ENCODE results near the gene PARD6B. TPM values are rescaled to one million over a fixed set of nuclear protein-coding genes. Genes with fewer than 3 reads are reported as not detected.

Gene PARD6B, protein sequence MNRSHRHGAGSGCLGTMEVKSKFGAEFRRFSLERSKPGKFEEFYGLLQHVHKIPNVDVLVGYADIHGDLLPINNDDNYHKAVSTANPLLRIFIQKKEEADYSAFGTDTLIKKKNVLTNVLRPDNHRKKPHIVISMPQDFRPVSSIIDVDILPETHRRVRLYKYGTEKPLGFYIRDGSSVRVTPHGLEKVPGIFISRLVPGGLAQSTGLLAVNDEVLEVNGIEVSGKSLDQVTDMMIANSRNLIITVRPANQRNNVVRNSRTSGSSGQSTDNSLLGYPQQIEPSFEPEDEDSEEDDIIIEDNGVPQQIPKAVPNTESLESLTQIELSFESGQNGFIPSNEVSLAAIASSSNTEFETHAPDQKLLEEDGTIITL
- 1 to 10 TPM; 6.1 to 6.8 TPM for total RNA-seq

- peak; percentile 94 for ATAC-seq (ENCODE audit: low read depth)
- Mint-ChIP-seq H3K4me3 (peak within 1 kb of the TSS; percentile 85), H3K4me1 (peaks cover 18% of the 10 kb centered on the region), H3K9me3 (no peaks in the 10 kb centered on the region), H3K36me3 (peaks cover 3% of the 10 kb centered on the region), H3K27ac (peak within 1 kb of the TSS; percentile 80), H3K27me3 (peaks cover 2% of the 10 kb centered on the region)
- POLR2A ChIA-PET: interaction anchor here (0.9 to 2.7 kb wide), 3 partner anchors 177 to 227 kb away, joined by 3 to 9 read pairs (median 4); partner anchors contain the start of genes ADNP, DPM1 and MOCS3
- DNase-seq: peak; percentile 99
Observed at GRCh38 chr20:50731055-50731929, at the start of gene PARD6B. PARD6B (plus strand) TSS chr20:50731580; CDS start chr20:50731787, 207 bp downstream.

- POLR2A ChIA-PET: no interaction called here
- H3K9me3 Mint-ChIP-seq: no peaks in the 10 kb centered on the region
- no peak for DNase-seq
- H3K27ac Mint-ChIP-seq: no peak overlapping the region
- H3K27me3 Mint-ChIP-seq: peaks cover 4% of the 10 kb centered on the region
- no peaks in the 10 kb centered on the region for H3K4me1 Mint-ChIP-seq
- H3K4me3 Mint-ChIP-seq: no peak overlapping the region
- H3K36me3 Mint-ChIP-seq: no peaks in the 10 kb centered on the region
- no peak for ATAC-seq (ENCODE audit: low read depth)
Observed at GRCh38 chr20:50682065-50682464, 49.3 kb upstream of the PARD6B start.

DNA sequence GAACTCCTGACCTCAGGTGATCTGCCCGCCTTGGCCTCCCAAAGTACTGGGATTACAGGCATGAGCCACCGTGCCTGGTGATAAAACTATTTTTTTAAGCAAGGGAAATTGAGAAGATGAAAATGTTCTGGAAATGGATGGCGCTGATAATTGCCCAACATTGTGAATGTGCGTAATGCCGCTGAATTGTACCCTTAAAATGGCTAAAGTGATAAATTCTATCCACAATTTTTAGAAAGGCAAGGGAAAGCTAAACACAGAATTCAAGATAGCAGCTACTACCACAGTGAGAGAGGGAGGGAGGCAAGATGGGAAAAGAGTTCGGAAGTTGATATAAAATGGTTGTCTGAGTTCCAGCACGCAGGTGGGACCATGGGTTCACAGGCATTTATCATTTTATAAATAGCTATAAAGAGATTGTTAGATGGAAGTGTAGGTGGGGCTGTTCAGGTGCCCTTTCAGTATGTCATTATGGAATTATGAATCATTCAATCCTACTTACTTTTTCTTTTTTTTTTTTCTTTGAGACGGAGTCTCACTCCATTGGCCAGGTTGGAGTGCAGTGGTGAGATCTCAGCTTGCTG lies 48.3 kb upstream of the PARD6B start:
- no peak overlapping the region for H3K27ac Mint-ChIP-seq
- ATAC-seq (ENCODE audit: low read depth) (no peak), DNase-seq (no peak)
- H3K4me1 Mint-ChIP-seq: no peaks in the 10 kb centered on the region
- H3K27me3 Mint-ChIP-seq: peaks cover 7% of the 10 kb centered on the region
- no peaks in the 10 kb centered on the region for H3K9me3 Mint-ChIP-seq
- H3K4me3 Mint-ChIP-seq: no peak overlapping the region
- POLR2A ChIA-PET: interaction anchor here (0.7 kb wide), 1 partner anchor 21 kb away, joined by 3 read pairs; no protein-coding TSS in a partner anchor
- no peaks in the 10 kb centered on the region for H3K36me3 Mint-ChIP-seq

DNA sequence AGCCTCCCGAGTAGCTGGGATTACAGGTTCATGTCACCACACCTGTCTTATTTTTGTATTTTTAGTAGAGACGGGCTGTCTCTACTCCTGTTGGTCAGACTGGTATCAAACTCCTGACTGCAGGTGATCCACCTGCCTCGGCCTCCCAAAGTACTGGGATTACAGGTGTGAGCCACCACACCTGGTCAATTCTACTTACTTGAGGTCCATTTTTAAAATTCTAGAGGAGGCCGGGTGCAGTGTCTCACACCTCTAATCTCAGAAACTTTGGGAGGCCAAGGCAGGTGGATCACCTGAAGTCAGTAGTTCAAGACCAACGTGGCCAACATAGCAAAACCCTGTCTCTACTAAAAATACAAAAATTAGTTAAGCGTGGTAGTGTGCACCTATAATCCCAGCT lies 47.8 kb upstream of the PARD6B start:
- POLR2A ChIA-PET: no interaction called here
- Mint-ChIP-seq H3K36me3 (no peaks in the 10 kb centered on the region), H3K27ac (no peak overlapping the region), H3K9me3 (no peaks in the 10 kb centered on the region), H3K4me3 (no peak overlapping the region), H3K27me3 (peaks cover 11% of the 10 kb centered on the region), H3K4me1 (no peaks in the 10 kb centered on the region)
- ATAC-seq (ENCODE audit: low read depth) (no peak), DNase-seq (no peak)

- no peak overlapping the region for H3K4me3 Mint-ChIP-seq
- DNase-seq (no peak), ATAC-seq (ENCODE audit: low read depth) (no peak)
- no peaks in the 10 kb centered on the region for H3K36me3 Mint-ChIP-seq
- no peak overlapping the region for H3K27ac Mint-ChIP-seq
- H3K9me3 Mint-ChIP-seq: no peaks in the 10 kb centered on the region
- H3K27me3 Mint-ChIP-seq: peaks cover 40% of the 10 kb centered on the region
- H3K4me1 Mint-ChIP-seq: peaks cover 5% of the 10 kb centered on the region
- POLR2A ChIA-PET: no interaction called here
Observed at GRCh38 chr20:50686821-50687220, 44.6 kb upstream of the PARD6B start.

DNA sequence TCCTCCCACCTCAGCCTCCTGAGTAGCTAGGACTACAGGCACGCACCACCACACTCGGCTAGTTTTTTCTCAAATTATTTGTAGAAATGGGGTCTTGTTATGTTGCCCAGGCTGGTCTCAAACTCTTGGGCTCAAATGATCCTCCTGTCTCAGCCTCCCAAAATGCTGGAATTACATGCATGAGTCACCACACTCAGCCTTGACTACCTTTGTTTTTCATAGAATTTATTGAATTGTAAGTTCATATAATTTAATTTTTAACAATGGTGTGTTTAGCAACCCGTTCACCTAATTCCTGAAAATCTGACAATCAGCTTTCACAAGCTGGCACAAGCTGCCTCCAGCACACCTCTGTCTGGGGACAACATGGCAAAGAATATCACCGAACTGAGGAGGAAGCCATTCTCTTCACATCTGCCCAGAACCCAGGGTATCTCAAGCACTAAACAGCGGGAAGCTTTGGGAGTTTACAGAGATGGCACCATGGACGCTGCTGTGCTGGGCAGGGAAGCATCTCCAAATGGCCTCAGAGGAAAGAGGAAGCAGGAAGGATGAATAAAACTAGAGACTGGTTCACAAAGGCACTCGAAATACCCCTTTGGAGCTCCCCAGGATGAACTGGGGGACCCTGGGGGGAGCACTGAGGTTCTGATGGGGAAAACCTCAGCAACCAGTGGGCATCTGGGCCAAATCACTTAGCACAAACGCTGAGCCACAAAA lies 43.0 kb upstream of the PARD6B start:
- DNase-seq (no peak), ATAC-seq (ENCODE audit: low read depth) (no peak)
- Mint-ChIP-seq H3K36me3 (no peaks in the 10 kb centered on the region), H3K27ac (no peak overlapping the region), H3K9me3 (no peaks in the 10 kb centered on the region), H3K4me1 (peaks cover 5% of the 10 kb centered on the region), H3K4me3 (no peak overlapping the region), H3K27me3 (peaks cover 49% of the 10 kb centered on the region)
- POLR2A ChIA-PET: no interaction called here

DNA sequence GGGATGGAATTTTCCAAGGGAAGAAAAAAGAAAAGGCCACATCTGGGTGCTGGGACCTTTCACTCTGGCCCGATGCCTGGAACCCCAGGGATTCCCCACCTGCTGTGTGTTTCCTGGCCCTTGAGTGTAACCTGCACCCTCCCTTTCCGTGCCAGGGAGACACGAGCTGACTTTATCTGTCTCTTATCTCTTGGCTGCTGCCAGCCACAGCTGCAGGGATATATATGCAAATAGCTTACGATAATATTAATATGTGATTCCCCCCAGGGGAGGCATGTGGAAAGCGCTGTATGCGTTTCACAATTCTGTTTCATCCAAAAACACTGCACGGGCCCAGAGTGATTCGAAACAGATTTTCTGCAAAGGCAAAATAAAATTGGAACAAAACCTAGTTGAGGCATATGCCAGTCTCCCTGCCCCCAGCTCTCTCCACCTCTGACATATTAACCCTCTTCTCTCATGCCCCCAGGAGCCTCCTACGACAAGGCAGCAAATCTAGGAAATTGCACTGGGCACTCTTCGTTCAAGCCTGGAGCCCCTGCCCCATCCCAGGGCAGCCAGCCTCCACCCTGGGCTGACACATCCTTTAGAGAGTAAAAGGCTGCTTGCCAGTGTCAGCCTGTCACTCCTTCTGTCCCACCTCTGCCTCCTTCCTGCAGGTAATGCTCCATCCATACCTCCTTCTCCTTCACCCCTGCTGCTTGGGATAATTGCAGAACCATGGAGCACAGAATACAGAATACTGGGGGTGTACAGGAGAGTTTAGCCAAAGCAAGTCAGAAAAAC lies 41.3 kb upstream of the PARD6B start:
- no peaks in the 10 kb centered on the region for H3K9me3 Mint-ChIP-seq
- peaks cover 5% of the 10 kb centered on the region for H3K4me1 Mint-ChIP-seq
- H3K36me3 Mint-ChIP-seq: no peaks in the 10 kb centered on the region
- DNase-seq (no peak), ATAC-seq (ENCODE audit: low read depth) (no peak)
- H3K4me3 Mint-ChIP-seq: no peak overlapping the region
- peaks cover 52% of the 10 kb centered on the region for H3K27me3 Mint-ChIP-seq
- H3K27ac Mint-ChIP-seq: no peak overlapping the region
- POLR2A ChIA-PET: no interaction called here

DNA sequence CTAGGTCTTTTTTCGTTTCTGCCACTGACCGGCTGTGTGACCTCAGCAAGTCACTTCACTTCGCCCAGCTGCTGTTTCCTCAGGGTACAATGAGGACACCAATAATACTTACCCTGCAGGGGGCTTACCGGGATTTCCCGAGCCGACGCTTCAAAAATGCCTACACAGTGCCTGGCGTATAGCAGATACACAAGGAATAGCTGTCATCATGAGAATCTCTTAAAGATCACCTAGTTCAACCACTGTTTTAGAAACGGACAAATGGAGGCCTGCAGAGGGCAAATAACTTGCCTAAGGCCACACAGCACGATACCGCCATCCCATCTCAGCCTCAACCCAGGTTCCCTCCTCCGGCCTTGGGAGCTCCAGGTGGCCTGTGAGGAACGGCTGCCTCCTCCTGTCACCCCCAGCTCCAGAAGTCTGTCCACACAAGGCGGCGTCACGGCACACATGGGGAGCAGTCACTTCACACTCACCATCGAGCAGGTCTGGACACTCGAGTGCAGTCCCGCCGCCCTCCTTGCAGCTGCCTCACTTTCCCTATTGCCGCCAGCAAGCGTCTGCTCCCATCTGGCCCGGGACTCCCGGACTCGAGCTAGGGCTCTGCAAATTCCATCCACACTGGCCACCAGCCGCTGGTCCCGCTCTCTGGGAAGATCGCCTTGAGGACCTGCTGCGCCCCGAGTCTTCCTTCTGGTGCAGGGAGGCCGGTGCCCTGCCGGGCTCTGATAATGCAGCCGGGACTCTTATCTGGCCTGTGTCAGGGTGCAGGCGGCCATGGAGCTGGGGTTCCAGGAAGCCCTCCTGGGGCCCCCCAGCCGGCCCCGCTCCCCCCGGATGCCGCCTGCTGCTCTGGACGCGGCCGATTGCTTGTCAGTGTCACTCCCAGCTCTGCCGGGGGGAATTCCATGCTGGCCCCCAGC lies 40.5 kb upstream of the PARD6B start, which contains the start of gene RIPOR3:
TSS of gene RIPOR3 (minus strand) at position 893 of the 923 bp plus-strand sequence. CDS start at position 479, 414 bp downstream.
- H3K4me3 Mint-ChIP-seq: no peak within 1 kb of the TSS
- peaks cover 5% of the 10 kb centered on the region for H3K4me1 Mint-ChIP-seq
- peaks cover 55% of the 10 kb centered on the region for H3K27me3 Mint-ChIP-seq
- ATAC-seq (ENCODE audit: low read depth) (peak; percentile 33), DNase-seq (peak; percentile 30)
- no peaks in the 10 kb centered on the region for H3K36me3 Mint-ChIP-seq
- POLR2A ChIA-PET: interaction anchor here (0.6 kb wide), 1 partner anchor 10 kb away, joined by 5 read pairs; no protein-coding TSS in a partner anchor
- H3K27ac Mint-ChIP-seq: no peak within 1 kb of the TSS
- no peaks in the 10 kb centered on the region for H3K9me3 Mint-ChIP-seq

- H3K27me3 Mint-ChIP-seq: peaks cover 53% of the 10 kb centered on the region
- POLR2A ChIA-PET: no interaction called here
- H3K4me1 Mint-ChIP-seq: peaks cover 5% of the 10 kb centered on the region
- H3K27ac Mint-ChIP-seq: no peak overlapping the region
- H3K4me3 Mint-ChIP-seq: no peak overlapping the region
- H3K36me3 Mint-ChIP-seq: no peaks in the 10 kb centered on the region
- DNase-seq (no peak), ATAC-seq (ENCODE audit: low read depth) (no peak)
- no peaks in the 10 kb centered on the region for H3K9me3 Mint-ChIP-seq
Observed at GRCh38 chr20:50691573-50692551, 39.5 kb upstream of the PARD6B start.

- no peak overlapping the region for H3K4me3 Mint-ChIP-seq
- H3K9me3 Mint-ChIP-seq: no peaks in the 10 kb centered on the region
- H3K4me1 Mint-ChIP-seq: peaks cover 5% of the 10 kb centered on the region
- POLR2A ChIA-PET: no interaction called here
- no peaks in the 10 kb centered on the region for H3K36me3 Mint-ChIP-seq
- no peak for DNase-seq
- H3K27ac Mint-ChIP-seq: no peak overlapping the region
- peaks cover 48% of the 10 kb centered on the region for H3K27me3 Mint-ChIP-seq
- no peak for ATAC-seq (ENCODE audit: low read depth)
Observed at GRCh38 chr20:50692552-50692933, 38.8 kb upstream of the PARD6B start.

- Mint-ChIP-seq H3K27ac (no peak overlapping the region), H3K27me3 (peaks cover 51% of the 10 kb centered on the region), H3K4me3 (no peak overlapping the region), H3K9me3 (no peaks in the 10 kb centered on the region), H3K4me1 (peaks cover 5% of the 10 kb centered on the region), H3K36me3 (no peaks in the 10 kb centered on the region)
- POLR2A ChIA-PET: no interaction called here
- DNase-seq (no peak), ATAC-seq (ENCODE audit: low read depth) (no peak)
Observed at GRCh38 chr20:50693001-50693400, 38.4 kb upstream of the PARD6B start.
